GM10248 (cell line): Measurements from ENCODE around the gene STAT1.

ENCODE experiments used
- CTCF ChIA-PET: fragments of 300-600 bp; sonication (Branson Sonifier 250); formaldehyde crosslinking; extraction: SDS; loops from one replicate; lab custom pipeline; 2021; ENCODE audit warnings: antibody characterized with exemption; lab: Yijun Ruan, JAX
- POLR2A ChIA-PET: fragments of 350-650 bp; sonication (Branson Sonifier 250); formaldehyde crosslinking; extraction: SDS; loops from one replicate; lab custom pipeline; 2020; ENCODE audit warnings: antibody characterized with exemption; lab: Yijun Ruan, JAX
- DNase-seq: peaks from one replicate; pipeline ENCODE4 v3.0.0; 2012; ENCODE audit errors: extremely low spot score
- TF ChIP-seq, protein P1 (sequence below): IDR thresholded peaks from 2 replicates; pipeline ENCODE4 v1.5.1; 2012; ENCODE audit warnings: mild to moderate bottlenecking, low read depth; ENCODE audit errors: extremely low read depth, missing control alignments, control extremely low read depth

Gene STAT1

DNA sequence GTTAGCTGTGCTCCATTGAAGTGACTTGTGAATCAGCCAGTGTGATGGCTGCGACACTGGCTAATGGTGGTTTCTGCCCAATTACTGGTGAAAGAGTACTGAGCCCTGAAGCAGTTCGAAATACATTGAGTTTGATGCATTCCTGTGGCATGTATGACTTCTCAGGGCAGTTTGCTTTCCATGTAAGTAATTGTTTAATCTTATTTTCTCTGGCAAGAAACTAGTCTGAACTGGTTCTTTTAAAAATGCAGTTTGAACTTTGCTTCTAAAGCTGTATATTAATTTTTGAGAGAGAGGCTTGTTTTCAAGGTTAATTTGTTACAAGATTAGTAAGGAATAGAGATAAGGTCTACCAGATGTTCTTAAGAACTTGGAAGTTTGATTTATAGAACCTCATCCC, 86.7 kb downstream of the STAT1 start:
- no peak for DNase-seq
- POLR2A ChIA-PET: no interaction called here
- CTCF ChIA-PET: interaction anchor here (1.0 to 1.1 kb wide), 2 partner anchors 11 to 27 kb away, joined by 3 to 4 read pairs; no protein-coding TSS in a partner anchor
- TF ChIP-seq, protein P1, sequence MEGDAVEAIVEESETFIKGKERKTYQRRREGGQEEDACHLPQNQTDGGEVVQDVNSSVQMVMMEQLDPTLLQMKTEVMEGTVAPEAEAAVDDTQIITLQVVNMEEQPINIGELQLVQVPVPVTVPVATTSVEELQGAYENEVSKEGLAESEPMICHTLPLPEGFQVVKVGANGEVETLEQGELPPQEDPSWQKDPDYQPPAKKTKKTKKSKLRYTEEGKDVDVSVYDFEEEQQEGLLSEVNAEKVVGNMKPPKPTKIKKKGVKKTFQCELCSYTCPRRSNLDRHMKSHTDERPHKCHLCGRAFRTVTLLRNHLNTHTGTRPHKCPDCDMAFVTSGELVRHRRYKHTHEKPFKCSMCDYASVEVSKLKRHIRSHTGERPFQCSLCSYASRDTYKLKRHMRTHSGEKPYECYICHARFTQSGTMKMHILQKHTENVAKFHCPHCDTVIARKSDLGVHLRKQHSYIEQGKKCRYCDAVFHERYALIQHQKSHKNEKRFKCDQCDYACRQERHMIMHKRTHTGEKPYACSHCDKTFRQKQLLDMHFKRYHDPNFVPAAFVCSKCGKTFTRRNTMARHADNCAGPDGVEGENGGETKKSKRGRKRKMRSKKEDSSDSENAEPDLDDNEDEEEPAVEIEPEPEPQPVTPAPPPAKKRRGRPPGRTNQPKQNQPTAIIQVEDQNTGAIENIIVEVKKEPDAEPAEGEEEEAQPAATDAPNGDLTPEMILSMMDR: no peak

DNA sequence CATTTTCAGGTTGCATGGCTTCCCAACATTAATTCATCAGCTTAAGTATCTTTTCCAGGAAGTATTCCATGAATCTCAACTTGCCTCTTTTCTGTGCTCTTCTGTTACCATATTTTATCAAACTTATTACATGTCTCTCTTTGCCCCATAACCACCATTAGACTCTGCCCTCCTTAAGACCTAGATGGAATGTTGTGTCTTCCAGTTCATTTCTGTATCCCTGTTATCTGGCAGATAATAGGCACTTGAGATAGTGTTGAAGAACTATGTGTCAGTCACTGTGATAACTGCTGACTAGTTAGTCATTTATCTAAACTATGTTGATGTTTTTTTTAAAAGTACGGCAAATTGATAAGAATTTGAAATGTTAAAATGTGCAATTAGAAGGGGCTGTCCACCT, 91.6 kb downstream of the STAT1 start:
- no peak for DNase-seq
- TF ChIP-seq, protein P1: no peak
- ChIA-PET POLR2A (no interaction called here), CTCF (no interaction called here)

DNA sequence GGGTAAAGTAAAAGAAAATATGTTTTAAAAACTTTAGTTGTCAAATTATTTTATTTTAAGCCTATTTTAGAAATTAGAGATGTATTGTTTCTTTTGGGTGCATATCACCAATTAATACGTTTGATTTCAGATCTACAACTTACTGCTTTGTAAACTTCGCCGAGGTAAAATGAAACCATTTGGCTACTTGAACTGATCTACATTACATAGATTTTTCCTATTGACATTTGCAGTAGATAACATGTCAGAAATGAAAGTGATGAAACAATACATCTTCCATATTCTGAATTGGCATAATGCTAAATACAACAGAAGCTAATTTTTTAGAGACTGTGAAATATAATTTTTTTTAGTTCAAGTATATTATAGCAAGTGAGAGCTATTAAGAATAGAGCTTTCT, 93.9 kb downstream of the STAT1 start:
- no peak for DNase-seq
- CTCF ChIA-PET: no interaction called here
- POLR2A ChIA-PET: no interaction called here
- TF ChIP-seq, protein P1: no peak
